Fibroblast of skin of right quadriceps (primary cell): ENCODE measurements around the gene DLG4.
A peak's percentile ranks its signal among the peaks of the same experiment; 100 is the strongest.
"Not testable (repeated sequence)": the region's sequence is repeated elsewhere in the genome, so short reads cannot be mapped to it uniquely, and the experiment has no call there.

ENCODE experiments used
- DNase-seq: peaks from one replicate; pipeline ENCODE4 v3.0.0-alpha.2; 2013

The DLG4 gene

GRCh38 chr17:7179317-7180254, 40.0 kb downstream of the DLG4 start, which contains the start of gene ASGR1:
TSS of gene ASGR1 (minus strand) at chr17:7179370. CDS start at chr17:7178563, 807 bp downstream.
- no peak for DNase-seq

GRCh38 chr17:7178973-7179316, 40.7 kb downstream of the DLG4 start:
- no peak for DNase-seq

- DNase-seq: peak; percentile 28
These were observed 41.6 kb downstream of the DLG4 start for GRCh38 chr17:7177954-7178477.

GRCh38 chr17:7177191-7177953, 42.3 kb downstream of the DLG4 start:
- DNase-seq: peak; percentile 68

GRCh38 chr17:7176841-7177190, 42.8 kb downstream of the DLG4 start:
- DNase-seq: no peak

- DNase-seq: no peak
These were observed 43.4 kb downstream of the DLG4 start for GRCh38 chr17:7176107-7176840.

GRCh38 chr17:7175330-7175733, 44.3 kb downstream of the DLG4 start:
- no peak for DNase-seq

- DNase-seq: no peak
These were observed 44.9 kb downstream of the DLG4 start for GRCh38 chr17:7174603-7175326.

- no peak for DNase-seq
These were observed 45.7 kb downstream of the DLG4 start for GRCh38 chr17:7173687-7174602.

- not testable (repeated sequence) for DNase-seq
These were observed 47.0 kb downstream of the DLG4 start for GRCh38 chr17:7172522-7173191.

GRCh38 chr17:7169565-7169908, 50.1 kb downstream of the DLG4 start:
- DNase-seq: not testable (repeated sequence)

GRCh38 chr17:7168841-7169564, 50.6 kb downstream of the DLG4 start:
- not testable (repeated sequence) for DNase-seq

- peak; percentile 32 for DNase-seq
These were observed 51.8 kb downstream of the DLG4 start for GRCh38 chr17:7167832-7168231.

- DNase-seq: no peak
These were observed 52.8 kb downstream of the DLG4 start for GRCh38 chr17:7166873-7167272.

GRCh38 chr17:7159571-7159970, 60.1 kb downstream of the DLG4 start:
- DNase-seq: not testable (repeated sequence)

GRCh38 chr17:7158424-7158823, 61.2 kb downstream of the DLG4 start:
- not testable (repeated sequence) for DNase-seq

GRCh38 chr17:7156342-7156940, 63.2 kb downstream of the DLG4 start:
- DNase-seq: no peak

GRCh38 chr17:7147772-7148171, 71.9 kb downstream of the DLG4 start:
- no peak for DNase-seq

- DNase-seq: no peak
These were observed 73.5 kb downstream of the DLG4 start for GRCh38 chr17:7146115-7146514.

- DNase-seq: no peak
These were observed 75.4 kb downstream of the DLG4 start for GRCh38 chr17:7144213-7144612.
